Measurements from ENCODE around the gene ANKDD1A. TPM values are rescaled to one million over a fixed set of nuclear protein-coding genes. Genes with fewer than 3 reads are reported as not detected.

The ANKDD1A gene
- polyA plus RNA-seq, 3 donors = 0.49 to 3.5 (median 0.90) TPM

DNA sequence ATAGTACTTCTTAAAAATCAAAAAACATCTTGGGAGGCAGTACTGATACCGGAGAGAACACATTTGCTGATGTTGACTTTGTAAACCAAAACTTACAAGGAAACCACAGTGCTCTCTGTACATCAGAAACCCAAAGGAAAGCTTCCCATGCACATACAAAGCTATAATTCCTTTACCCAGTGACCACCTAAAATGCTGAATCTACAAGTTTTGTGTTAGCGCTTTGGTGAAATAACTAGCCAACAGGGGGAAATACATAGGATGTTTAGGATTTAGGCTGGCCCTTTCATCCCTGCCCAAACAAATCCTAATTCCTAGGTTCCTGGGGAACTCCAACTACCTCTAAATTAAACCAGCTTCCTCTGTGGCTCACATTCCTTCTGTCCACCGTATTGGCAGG is 93.3 kb downstream of the ANKDD1A start:
- peaks cover 18 to 35% of the 10 kb centered on the region in 2 donors for H3K36me3 Mint-ChIP-seq

DNA sequence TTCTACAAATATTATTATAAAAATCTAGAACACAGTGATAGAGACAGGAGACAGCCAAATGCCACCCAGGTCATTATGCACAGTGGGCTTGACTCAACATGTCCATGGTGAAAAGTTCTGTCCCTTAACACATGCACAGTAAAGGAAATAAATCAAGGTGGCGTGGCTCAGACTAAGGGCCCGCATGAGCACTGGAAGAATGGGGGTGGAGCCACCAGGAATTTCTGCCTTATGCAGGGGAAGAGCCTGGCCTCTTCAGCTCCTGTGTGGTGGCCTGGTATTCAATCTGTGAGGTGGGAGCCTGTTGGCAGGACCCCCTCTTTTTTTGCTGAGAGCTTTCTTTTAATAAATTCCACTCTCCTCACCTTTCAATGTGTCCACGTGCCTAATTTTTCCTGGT is 95.2 kb downstream of the ANKDD1A start:
- H3K4me3 ChIP-seq (replicated peaks in 1 of 3; ENCODE audit: low read depth in 2 of 3, low read length in 3 of 3) = no peak overlapping the region
- no peak overlapping the region for H3K4me2 ChIP-seq (replicated peaks; ENCODE audit: extremely low read depth, low read length, poor library complexity, severe bottlenecking)
- H3K36me3 Mint-ChIP-seq = peaks cover 21 to 34% of the 10 kb centered on the region in 2 donors
- H3K27ac Mint-ChIP-seq = no peak overlapping the region
- H3K36me3 ChIP-seq (replicated peaks in 1 of 2; ENCODE audit: control insufficient read depth in 1 of 2, insufficient read depth in 2 of 2, low read length in 2 of 2) = peaks cover 7 to 24% of the 10 kb centered on the region in 2 donors
- H2AFZ ChIP-seq (ENCODE audit: insufficient read depth, low read depth, low read length, poor library complexity, severe bottlenecking) = no peak overlapping the region
- H3K27me3 ChIP-seq (ENCODE audit: control insufficient read depth in 2 of 2, insufficient read depth in 2 of 2, low read length in 2 of 2) = no peaks in the 10 kb centered on the region
- H4K20me1 ChIP-seq (ENCODE audit: insufficient read depth, low read length) = no peaks in the 10 kb centered on the region
- H3K9me3 Mint-ChIP-seq = peaks cover 0 to 2% (median 0%) of the 10 kb centered on the region in 7 donors
- H3K4me1 ChIP-seq (ENCODE audit: control insufficient read depth in 1 of 2, insufficient read depth in 2 of 2, low read length in 2 of 2) = peaks cover 7 to 9% of the 10 kb centered on the region in 2 donors
- H3K9me3 ChIP-seq (replicated peaks in 1 of 2; ENCODE audit: control insufficient read depth in 1 of 2, insufficient read depth in 1 of 2, low read length in 2 of 2) = no peaks in the 10 kb centered on the region
- H3K79me2 ChIP-seq (ENCODE audit: insufficient read depth, low read length) = no peaks in the 10 kb centered on the region
- H3K4me1 Mint-ChIP-seq = peaks cover 10% of the 10 kb centered on the region
- peaks cover 0 to 1% (median 0%) of the 10 kb centered on the region in 3 donors for H3K27me3 Mint-ChIP-seq (ENCODE audit: low read depth in 3 of 3)
- no peak overlapping the region for H3K9ac ChIP-seq (ENCODE audit: insufficient read depth, low read length, poor library complexity, severe bottlenecking)
- no peak for DNase-seq
- H3K27ac ChIP-seq (ENCODE audit: low read depth in 1 of 2, low read length in 2 of 2) = no peak overlapping the region
- TF ChIP-seq, protein P1, sequence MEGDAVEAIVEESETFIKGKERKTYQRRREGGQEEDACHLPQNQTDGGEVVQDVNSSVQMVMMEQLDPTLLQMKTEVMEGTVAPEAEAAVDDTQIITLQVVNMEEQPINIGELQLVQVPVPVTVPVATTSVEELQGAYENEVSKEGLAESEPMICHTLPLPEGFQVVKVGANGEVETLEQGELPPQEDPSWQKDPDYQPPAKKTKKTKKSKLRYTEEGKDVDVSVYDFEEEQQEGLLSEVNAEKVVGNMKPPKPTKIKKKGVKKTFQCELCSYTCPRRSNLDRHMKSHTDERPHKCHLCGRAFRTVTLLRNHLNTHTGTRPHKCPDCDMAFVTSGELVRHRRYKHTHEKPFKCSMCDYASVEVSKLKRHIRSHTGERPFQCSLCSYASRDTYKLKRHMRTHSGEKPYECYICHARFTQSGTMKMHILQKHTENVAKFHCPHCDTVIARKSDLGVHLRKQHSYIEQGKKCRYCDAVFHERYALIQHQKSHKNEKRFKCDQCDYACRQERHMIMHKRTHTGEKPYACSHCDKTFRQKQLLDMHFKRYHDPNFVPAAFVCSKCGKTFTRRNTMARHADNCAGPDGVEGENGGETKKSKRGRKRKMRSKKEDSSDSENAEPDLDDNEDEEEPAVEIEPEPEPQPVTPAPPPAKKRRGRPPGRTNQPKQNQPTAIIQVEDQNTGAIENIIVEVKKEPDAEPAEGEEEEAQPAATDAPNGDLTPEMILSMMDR (IDR thresholded peaks at IDR 0.05) = no peak
- WGBS (ENCODE audit: insufficient coverage) = no CpG with 5 or more reads among the region's 3 CpGs
- no peak overlapping the region for H3K4me3 Mint-ChIP-seq
- intact Hi-C loops (cut with micrococcal nuclease) = no loop called here

More for the DNA sequence above, 93.3 kb downstream of the ANKDD1A start:
- peaks cover 2% of the 10 kb centered on the region for H3K4me1 Mint-ChIP-seq
- WGBS (ENCODE audit: insufficient coverage) = 100% methylated on average over 1 of the region's 3 CpGs
- no peak for DNase-seq
- peaks cover 7 to 24% of the 10 kb centered on the region in 2 donors for H3K36me3 ChIP-seq (replicated peaks in 1 of 2; ENCODE audit: control insufficient read depth in 1 of 2, insufficient read depth in 2 of 2, low read length in 2 of 2)
- H3K9ac ChIP-seq (ENCODE audit: insufficient read depth, low read length, poor library complexity, severe bottlenecking) = no peak overlapping the region
- H4K20me1 ChIP-seq (ENCODE audit: insufficient read depth, low read length) = no peaks in the 10 kb centered on the region
- TF ChIP-seq, protein P1 (IDR thresholded peaks at IDR 0.05) = no peak
- no peak overlapping the region for H3K4me3 Mint-ChIP-seq
- intact Hi-C loops (cut with micrococcal nuclease) = no loop called here
- H3K27me3 ChIP-seq (ENCODE audit: control insufficient read depth in 2 of 2, insufficient read depth in 2 of 2, low read length in 2 of 2) = no peaks in the 10 kb centered on the region
- H3K9me3 Mint-ChIP-seq = peaks cover 0 to 2% (median 0%) of the 10 kb centered on the region in 7 donors
- H3K4me3 ChIP-seq (replicated peaks in 1 of 3; ENCODE audit: low read depth in 2 of 3, low read length in 3 of 3) = no peak overlapping the region
- no peak overlapping the region for H3K27ac ChIP-seq (ENCODE audit: low read depth in 1 of 2, low read length in 2 of 2)
- no peaks in the 10 kb centered on the region for H3K9me3 ChIP-seq (replicated peaks in 1 of 2; ENCODE audit: control insufficient read depth in 1 of 2, insufficient read depth in 1 of 2, low read length in 2 of 2)
- H2AFZ ChIP-seq (ENCODE audit: insufficient read depth, low read depth, low read length, poor library complexity, severe bottlenecking) = no peak overlapping the region
- no peak overlapping the region for H3K4me2 ChIP-seq (replicated peaks; ENCODE audit: extremely low read depth, low read length, poor library complexity, severe bottlenecking)
- no peaks in the 10 kb centered on the region for H3K4me1 ChIP-seq (ENCODE audit: control insufficient read depth in 1 of 2, insufficient read depth in 2 of 2, low read length in 2 of 2)
- no peak overlapping the region for H3K27ac Mint-ChIP-seq
- H3K27me3 Mint-ChIP-seq (ENCODE audit: low read depth in 3 of 3) = peaks cover 0 to under 1% (median 0%) of the 10 kb centered on the region in 3 donors
- no peaks in the 10 kb centered on the region for H3K79me2 ChIP-seq (ENCODE audit: insufficient read depth, low read length)

Other genes starting within 250 kb of the ANKDD1A start
- gene RBPMS2, start 136.3 kb upstream of the ANKDD1A start, polyA plus RNA-seq = not detected
- gene PIF1, start 86.3 kb upstream of the ANKDD1A start, polyA plus RNA-seq = under 1 TPM in 2 of 3 donors, not detected in 1; 0.13 to 0.43 TPM
- gene PLEKHO2, start 70.0 kb upstream of the ANKDD1A start, polyA plus RNA-seq = 10 to 100 TPM; 54.1 to 93.5 (median 78.0) TPM
- gene SPG21, start 78.0 kb downstream of the ANKDD1A start, polyA plus RNA-seq = 100 to 1,000 TPM; 102 to 375 (median 358) TPM
- gene MTFMT, start 117.7 kb downstream of the ANKDD1A start, polyA plus RNA-seq = 10 to 100 TPM in 1 of 3 donors, 1 to 10 TPM in 2; 5.1 to 10.8 (median 9.0) TPM
- gene SLC51B, start 133.5 kb downstream of the ANKDD1A start, polyA plus RNA-seq = not detected
- not detected for gene RASL12, start 156.1 kb downstream of the ANKDD1A start, polyA plus RNA-seq
- not detected for gene KBTBD13, start 164.8 kb downstream of the ANKDD1A start, polyA plus RNA-seq
- 1 to 10 TPM in 1 of 3 donors, not detected in 2; 4.8 TPM for gene UBAP1L, start 203.3 kb downstream of the ANKDD1A start, polyA plus RNA-seq
- gene PDCD7, start 221.9 kb downstream of the ANKDD1A start, polyA plus RNA-seq = 1 to 10 TPM; 3.1 to 6.9 (median 4.7) TPM

Measured in CD14-positive monocyte (primary cell).